Suppressor macrophage treated with lipopolysaccharide for 1 hour (primary cell): Measurements from ENCODE around the gene ZDHHC11.
"Not testable (repeated sequence)": the region's sequence is repeated elsewhere in the genome, so short reads cannot be mapped to it uniquely, and the experiment has no call there.

Experiments
- DNase-seq, 3 donors: peaks; one replicate each; pipeline ENCODE4 v3.0.0-alpha.2; 2020 to 2022

The ZDHHC11 gene

DNA sequence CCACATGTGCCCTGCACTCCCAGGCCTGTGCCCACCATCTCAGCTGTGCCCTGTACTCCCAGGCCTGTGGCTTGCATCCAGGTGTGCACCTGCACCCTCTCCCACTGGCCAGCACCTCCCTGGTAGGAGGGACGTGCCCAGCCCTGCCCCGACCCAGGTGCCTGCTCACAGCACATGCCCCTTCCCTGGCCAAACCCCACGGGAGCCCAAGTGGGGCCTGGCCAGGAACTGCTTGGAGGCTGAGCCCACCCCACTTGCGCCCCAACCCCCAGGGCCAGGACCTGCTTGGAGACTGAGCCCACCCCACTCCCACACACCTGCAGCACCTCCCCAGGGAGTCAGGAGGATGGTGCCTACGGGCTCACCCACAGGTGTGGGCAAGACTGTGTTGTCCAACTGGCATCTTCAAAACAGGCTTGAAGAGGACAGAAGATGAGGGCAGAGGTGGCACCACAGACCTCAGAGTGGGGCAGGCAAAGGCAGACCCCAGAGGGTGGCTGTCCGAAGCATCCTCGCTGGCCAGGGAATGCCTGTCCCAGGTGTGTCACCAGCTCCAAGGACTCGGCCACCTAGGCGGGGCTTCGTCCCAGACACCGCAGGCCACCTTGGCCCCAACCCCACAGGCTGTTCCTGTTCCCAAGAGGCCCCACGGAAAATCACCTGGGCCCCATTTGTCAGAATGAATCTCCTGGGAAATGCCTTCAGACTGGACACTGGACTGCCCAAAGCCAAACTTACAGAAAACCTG, 77.1 kb downstream of the ZDHHC11 start:
- no peak for DNase-seq

DNA sequence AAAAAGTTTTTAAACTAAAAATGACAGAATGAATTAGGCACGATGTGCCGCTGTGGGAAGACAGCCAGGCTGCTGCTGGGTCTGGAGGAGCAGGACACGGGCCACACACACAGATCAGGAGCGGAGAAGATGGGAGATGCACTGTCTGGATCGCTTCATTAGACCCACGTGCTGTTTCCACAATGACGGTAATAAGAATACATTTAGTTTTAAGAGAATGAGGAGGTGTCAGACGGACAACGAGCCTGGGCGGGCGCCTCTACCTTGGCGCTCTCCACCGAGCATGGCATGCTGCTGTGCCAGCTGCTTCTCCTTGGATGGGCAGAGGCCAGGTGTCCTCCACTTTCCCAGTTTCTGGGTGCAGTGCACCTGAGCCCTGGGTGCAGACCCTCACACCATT, 77.9 kb downstream of the ZDHHC11 start:
- DNase-seq: peak in 1 of 3 donors; percentile 6

DNA sequence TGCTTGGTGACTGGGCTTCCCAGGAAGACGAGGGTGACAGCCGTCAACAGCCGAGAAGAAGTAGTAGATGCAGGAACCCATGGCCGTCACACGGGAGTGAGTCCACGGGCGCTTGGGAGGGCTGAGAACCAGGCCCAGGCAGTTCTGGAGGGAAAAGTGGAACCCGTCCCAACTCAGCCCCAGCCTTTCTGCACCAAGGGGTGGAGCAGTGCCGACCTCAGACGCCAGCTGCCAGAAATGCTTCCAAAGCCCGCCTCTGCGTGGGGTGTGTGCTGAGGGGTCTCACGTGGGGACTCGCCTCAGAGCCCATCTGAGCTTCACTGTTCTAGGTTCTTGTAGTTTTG, 78.3 kb downstream of the ZDHHC11 start:
- DNase-seq: not testable (repeated sequence)

DNA sequence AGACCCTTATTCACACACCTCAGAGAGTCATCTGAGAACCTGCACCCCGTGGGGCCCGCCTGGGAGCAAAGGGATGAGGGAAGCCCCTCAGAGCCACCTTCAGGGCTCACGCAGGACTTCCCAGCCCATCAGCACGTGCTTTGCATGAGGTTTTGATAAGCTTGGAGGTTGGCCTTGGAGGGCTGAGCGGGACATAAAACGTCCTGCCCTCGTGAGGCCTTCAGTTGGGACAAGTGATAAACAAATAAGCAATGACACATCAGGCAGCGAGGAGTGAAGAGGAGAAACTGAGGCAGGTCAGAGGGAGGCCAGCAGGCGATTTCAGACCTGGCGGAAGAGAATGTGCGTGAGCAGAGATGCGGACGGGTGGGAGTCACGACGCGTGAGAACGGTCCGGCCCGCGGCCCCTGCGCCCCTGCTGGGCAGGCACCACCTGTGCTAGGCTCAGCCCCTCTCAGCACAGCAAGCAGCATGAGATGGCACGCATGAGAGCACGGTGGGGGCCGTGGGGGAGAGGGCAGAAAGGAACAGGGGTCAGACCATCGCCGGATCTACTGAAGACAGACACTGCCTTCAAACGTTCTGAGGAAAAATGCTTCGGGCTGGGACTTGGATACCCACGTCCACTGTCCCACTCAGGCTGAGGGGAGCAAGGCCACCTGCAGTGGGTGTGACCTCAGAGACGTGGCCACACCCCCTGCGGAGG, 78.8 kb downstream of the ZDHHC11 start:
- peak in 1 of 3 donors; percentile 9 for DNase-seq

DNA sequence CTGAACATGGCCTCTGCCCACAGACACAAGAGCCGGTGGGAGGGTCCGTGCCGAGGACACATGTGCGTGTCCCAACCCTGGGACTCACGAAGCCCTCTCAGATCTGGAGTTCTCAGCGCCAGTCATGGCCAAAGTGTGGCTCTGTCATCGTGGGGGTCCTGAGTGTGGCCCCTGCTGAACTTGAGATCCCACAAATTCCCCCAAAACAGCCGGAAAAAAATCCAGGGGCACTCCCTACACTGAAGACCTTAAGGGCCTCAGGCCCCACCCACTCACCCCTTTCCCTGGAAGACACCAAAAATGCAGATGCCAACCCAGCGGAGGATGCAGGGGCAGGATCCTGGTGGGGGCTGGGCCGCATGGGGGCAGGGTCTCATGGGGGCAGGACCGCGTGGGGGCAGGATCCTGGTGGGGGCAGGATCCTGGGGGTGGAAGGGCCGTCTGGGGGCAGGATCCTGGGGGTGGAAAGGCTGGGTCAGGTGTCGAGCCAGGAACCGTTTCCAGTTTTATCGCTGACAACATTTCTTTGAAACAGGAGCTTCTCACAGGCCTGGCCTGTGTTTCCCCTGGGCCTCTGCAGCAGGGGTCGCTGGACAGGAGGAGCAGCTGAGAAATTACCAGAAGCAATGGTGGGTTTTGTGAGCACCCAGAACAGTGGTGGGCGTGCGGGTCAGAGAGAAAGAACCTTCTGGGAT, 79.6 kb downstream of the ZDHHC11 start:
- peak in 1 of 3 donors; percentile 13 for DNase-seq

DNA sequence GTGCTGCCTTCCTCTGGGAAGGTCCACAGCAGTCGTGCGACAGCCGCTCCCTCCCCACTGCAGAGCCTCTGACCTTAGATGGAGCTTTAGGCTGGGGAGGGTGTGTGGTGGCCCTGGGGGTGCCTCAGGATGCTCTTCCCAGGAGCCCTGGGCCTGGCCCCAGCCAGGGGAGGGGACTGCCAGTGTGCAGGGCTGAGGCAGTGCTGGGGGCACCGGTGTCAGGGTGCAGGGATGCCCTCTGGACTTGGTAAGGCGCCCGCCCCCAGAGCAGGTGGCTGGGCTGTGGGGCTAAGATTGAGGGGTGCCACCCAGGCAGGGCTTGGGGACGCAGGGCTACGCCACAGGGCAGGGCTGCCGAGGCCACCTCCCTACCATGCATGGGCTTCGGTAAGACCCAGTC, 80.2 kb downstream of the ZDHHC11 start:
- not testable (repeated sequence) for DNase-seq

DNA sequence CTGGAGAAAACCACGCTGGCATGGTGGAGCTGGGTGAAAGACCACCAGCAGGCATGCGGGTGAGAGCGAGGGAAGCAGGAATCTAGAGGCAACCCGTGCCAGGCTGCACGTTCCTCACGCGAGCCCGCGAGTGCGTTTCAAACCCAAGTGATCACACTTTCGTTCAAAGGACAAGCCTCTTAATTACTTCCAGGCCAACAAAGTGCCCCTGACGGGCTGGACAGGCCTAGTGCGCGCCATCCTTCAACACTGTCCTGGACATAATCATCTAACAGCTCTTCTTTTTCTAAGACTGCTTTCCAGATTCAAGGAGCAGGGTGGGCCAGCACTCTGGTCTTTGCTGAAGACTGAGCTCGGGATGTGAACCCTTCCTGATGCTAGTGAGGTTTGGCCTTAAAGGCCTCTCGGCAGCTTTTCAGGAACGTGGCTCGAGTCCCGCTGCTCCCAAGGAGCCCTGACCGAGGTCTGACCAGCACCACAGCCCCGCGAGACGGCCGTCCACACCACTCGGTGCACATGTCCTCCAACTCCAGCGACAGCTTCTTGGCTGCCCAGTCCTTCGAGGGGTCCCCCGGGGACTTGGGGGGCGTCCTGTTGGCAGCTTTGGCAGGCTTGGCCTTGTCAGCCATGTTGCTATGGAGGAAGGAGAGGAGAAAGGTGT, 81.2 kb downstream of the ZDHHC11 start:
- not testable (repeated sequence) for DNase-seq

DNA sequence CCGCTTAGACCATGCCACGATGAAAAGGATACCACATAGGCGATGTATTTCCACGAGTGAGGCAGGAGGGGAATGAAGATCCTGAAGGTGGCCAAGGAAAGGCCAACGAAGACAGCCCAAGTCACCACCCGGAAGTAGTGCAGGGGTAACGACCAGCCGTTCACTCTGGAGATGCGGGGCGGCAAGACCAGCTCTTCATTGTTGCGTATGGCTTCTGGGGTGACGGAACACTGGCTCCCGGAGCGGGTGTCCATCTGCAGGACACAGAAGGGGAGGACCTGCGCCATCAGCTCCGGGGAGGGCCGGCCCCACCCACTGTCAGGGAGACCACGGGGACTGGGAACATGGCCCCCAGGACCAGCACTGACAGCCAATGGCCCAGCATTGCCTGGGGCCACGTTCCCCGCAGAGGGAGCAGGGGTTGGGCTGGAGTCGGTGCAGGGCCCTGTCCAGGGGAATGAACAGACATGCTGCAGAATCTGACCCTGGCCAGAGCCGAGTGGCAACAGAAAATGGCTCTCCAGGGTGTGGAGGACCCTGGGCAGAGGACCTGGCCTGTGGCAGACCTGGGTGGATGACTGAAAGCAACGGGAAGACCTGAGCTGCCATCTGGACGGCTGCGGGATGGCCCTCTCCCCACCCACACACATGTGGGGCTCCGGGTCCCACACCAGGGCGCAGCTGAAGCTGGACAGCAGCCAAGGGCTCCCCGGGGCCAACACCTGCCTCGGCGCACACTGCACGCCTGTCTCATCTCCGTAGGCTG, 83.9 kb downstream of the ZDHHC11 start:
- no peak for DNase-seq

DNA sequence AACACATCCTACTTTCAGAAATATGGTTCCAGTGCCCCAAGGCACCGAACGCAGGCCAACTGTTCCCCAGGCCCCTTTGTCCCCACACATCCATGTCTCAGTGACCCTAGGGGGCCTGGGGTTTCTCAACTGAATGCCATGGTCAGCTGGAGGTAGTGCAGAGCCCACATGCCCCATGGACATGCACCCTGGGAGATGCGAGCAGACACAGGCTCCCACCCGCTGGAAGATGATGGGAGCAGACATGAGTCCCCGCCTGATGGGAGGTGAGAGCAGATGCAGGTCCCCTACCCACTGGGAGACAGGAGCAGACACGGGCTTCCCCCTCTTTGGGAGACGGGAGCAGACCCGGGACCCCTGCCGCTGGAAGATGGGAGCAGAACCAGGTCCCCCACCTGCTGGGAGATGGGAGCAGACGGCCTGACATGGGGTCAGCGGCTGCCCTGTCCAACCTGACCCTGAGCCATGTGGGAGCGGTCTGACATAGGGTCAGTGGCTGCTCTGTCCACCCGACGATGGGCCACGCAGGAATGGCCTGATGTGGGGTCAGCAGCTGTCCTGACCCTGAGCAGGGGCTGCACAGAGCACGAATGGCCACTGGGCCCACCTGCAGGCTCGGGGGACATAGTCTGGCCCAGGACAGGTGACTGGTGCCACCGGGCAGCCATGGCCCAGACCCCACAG, 84.7 kb downstream of the ZDHHC11 start:
- no peak for DNase-seq

DNA sequence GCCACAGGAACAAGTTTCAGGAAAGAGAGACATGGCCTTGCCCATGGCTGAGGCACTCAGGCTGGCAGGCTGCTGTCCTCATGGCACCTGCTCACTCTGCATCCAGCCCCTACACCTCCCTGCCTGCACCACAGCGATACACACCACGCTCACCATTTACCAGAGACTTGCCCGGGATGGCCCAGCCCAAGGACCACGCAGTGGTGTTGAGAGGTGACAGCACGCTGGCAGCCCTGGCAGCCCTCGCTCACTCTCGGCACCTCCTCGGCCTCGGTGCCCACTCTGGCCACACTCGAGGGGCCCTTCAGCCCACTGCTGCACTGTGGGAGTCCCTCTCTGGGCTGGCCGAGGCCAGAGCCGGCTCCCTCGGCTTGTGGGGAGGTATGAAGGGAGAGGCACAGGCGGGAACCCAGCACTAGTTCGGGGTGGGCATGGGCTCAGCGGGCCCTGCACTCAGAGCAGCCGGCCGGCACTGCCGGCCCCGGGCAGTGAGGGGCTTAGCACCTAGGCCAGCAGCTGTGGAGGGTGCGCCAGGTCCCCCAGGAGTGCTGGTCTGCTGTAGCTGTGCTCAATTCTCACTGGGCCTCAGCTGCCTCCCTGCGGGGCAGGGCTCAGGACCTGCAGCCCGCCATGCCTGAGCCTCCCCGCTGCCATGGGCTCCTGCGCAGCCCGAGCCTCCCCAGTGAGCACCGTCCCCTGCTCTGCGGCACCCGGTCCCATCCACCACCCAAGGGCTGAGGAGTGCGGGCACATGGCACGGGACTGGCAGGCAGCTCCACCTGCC, 86.6 kb downstream of the ZDHHC11 start:
- DNase-seq: no peak

DNA sequence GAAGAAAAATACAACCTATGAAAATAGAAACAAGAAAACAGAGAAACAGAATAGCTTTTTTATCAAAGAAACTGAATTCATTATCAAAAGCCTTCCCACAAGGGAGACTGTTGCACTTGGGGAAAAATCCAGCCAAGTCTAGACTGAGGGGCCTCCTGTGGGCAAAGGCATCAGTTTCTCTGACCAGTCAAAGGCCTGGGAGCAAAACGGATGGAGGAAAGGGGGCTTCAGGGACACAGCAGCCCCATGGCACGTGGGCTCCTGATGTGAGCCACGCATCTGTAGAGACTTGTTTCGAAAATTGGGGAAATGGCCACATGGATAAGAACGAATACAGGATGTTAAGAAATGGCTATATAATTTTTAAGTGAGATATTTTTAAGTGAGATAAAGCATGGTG, 87.4 kb downstream of the ZDHHC11 start:
- no peak for DNase-seq

DNA sequence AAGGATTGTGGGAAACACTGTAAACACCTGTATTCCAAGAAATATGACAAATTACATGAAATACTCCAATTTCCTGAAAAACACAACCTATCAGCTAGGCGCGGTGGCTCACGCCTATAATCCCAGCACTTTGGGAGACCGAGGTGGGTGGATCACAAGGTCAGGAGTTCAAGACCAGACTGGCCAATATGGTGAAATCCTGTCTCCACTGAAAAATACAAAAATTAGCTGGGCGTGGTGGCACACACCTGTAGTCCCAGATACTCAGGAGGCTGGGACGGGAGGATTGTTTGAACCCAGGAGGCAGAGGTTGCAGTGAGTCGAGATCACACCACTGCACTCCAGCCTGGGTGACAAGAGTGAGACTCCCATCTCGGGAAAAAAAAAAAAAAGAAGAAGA, 87.8 kb downstream of the ZDHHC11 start:
- not testable (repeated sequence) for DNase-seq

DNA sequence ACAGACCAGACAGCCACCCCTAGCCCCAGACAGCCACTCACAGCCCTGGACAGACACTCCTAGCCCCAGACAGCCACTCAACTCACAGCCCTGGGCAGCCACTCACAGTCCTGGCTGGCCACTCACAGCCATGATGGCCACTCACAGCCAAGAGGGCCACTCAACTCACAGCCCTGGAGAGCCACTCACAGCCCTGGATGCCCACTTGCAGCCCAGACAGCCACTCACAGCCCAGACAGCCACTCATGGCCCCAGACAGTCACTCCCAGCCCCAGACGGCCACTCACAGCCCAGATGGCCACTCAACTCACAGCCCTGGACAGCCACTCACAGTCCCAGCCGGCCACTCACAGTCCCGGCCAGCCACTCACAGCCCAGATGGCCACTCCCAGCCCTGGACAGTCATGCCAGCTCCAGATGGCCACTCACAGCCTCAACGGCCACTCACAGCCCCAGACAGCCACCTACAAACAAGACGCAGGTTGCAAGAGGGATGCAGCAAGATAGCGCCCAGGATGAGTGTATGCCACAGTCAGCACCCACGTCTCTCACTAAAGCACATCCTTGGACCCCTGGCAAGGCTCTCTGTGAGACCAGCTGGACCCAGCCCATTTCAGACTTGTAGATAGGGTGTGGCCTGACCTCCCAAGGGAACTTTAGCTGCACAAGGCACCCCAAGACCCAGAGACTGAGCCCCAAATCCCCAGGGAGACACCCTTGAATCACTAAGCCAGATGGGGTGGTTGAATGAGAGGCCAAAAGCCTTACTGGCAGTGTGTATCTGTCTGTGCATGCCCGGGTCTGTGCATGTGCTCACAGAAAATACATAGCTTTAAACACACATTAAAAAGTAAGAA, 88.7 kb downstream of the ZDHHC11 start:
- no peak for DNase-seq

DNA sequence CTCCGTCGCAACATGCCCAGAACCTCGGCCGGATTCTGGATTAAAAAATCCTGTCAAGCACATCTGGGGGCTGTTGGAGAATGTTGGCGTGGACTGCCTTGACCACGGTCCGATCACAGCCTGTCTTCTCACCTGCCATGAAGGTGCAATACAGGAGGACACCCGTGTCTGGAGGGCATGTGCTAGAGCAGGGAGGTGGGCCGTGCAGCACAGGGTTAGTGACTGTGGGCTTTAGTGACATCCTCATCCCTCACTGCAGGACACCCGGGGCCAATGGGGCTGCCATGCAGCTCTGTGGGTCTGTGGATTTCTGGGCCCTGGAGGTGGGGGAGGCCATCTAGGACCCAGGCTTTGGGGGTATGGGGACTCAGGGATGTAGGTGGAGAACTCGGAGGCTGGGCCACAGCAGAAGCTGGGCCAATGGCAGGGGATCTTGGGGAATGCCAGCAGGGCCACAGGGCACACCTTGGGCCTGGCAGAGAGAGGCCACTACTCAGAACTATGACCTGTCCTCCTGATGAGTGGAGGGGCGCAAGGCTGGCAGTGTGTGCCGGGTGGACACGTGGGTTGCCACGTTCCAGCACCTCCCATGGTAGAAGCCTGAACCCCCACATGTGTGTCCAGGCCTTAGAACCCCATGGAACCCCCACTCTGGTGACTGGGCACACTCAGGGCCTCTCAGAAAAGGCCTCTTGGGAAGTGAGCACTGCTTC, 89.6 kb downstream of the ZDHHC11 start:
- no peak for DNase-seq

DNA sequence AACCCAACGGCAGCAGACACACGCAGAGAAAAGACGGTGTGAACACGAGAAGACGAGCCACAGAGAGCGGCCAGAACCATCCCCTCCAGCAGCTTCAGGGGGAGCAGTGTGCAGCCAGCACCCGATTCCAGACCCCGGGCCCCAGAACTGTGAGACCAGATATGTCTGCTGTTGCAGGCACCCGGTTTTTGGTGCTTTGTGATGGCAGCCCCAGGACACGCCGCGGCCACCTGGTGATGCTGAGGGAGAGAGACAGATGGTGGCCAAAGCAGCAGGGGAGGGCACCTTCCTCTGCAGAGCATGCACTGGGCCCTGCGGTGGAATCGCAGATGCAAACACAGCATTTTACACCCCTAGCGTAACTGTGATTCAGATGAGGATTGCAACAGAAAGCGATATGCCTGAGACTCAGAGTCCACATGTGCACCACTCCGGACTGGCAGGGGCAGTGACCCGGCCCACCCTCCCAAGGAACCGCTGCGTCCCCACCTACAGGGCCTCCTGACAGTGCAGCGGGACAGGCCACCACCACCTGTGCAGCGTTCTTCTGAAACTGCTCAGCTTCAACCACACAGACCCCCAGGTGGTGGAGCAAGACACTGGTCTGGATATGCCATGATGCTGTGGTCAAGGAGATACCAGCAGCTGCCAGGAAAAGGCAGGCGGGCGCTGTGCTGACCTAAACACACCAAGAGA, 90.3 kb downstream of the ZDHHC11 start:
- DNase-seq: no peak

DNA sequence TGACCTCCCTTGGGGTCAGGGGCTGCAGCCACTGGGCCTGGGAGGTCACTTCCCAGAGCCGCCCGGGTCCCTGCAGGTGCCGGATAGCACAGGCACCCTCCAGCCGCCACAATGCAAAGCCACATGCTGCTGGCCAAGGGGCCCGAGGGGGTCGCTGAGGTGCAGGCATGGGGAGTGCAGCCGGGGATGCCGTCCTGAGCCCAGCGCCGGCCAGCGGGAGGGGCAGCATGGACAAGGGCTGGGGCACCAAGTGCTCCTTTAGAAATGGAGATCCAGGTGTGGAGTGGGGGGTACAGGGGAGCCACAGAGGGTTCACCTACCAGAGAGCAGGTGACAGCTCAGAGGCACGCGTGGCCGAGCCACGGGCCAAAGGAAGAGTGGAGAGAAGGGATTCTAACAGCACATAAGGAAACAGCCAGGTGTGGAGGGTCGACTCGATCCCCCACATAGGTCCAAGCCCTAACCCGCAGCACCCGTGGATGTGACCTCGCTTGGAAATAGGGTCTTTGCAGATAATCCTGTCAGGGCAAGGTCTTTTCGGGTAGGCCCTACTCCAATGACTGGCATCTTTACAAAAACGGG, 90.9 kb downstream of the ZDHHC11 start:
- no peak for DNase-seq

DNA sequence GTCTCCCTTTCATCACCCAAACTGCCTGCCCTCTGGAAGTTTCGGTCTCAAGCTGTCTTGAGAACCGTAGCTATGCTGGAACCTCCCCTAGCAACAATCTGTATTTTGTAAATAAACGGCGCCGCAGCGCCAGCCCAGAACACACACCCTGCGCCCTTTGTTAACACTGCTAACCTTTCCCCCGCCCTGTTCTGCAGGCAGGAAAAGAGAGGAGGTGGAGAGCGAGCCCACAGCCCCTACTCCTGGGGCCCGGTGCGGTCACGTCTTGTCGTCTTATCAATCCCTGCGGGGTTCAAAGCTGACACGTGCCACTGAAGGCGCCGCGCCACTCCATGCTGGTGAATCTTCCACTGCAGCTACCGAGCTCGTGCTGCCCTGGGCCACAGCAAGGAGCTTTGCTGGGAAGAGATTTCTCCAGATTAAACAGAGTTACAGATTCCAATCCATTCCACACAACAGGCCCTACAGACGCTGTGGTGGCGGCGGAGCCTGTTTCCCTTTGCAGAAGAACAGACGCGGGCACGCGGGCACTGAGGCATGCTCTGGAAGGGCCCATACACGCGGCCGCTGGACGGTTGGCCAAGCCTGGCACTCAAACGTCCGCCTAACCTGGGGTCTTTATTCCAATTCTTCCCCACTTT, 91.6 kb downstream of the ZDHHC11 start:
- DNase-seq: no peak

DNA sequence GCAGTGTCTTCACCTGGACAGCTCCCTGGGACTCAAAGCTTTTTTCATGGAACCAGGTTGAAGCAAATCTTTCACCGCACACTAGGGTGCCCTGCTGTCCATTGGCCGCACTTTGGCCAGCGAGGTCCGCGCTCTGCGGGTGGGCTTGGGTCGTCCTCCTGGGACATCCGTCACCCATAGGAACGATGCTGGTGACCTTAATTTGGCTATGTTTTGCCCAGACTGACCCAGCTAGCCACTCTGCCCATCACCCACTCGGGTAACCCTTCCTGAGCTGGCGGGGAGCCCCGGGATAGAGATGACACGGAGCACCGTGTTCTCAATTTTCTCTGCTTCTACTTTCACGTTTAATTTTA, 92.1 kb downstream of the ZDHHC11 start:
- no peak for DNase-seq
